Neural cell (in vitro differentiated cells): ENCODE results near the gene MYO3B.

ENCODE experiments used
- CTCF ChIP-seq: fragments of 450-650 bp; IDR thresholded peaks from 2 replicates; pipeline ENCODE4 v1.5.1; 2014; ENCODE audit warnings: antibody characterized with exemption, mild to moderate bottlenecking, moderate library complexity; ENCODE audit not compliant: poor library complexity, severe bottlenecking
- EZH2 ChIP-seq: fragments of 200-600, 300-800 bp; shearing (Covaris generic), sonication (generic); IDR thresholded peaks from 2 replicates; pipeline ENCODE4 v1.6.1; 2014; ENCODE audit warnings: antibody characterized with exemption, low read length, borderline replicate concordance, mild to moderate bottlenecking; ENCODE audit not compliant: insufficient read depth, poor library complexity, severe bottlenecking
- POLR2AphosphoS5 ChIP-seq: IDR thresholded peaks from 2 replicates; pipeline ENCODE4 v1.6.1; 2012
- TF ChIP-seq, protein P1 (sequence below): IDR thresholded peaks from 2 replicates; pipeline ENCODE4 v1.6.1; 2012; ENCODE audit warnings: borderline replicate concordance

DNA sequence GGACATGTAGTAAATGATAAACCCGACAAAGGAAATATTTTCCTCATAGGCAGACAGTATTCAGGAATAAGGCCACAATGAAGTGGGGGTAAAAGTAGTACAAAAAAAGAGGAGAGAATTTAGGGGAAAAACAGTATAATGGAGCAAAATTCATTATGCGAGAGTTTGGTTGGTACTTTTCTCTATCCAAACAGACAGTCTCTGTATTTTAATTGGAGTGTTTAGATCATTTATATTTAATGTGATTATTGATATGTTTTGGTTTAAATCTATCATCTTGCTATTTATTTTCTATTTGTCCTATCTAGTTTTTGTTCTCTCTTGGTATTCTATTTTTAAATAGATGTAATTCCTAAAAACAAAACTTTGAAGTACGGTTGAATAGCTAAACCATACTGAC is 366.9 kb downstream of the MYO3B start:
- TF ChIP-seq CTCF (no peak), POLR2AphosphoS5 (no peak), EZH2 (no peak)
- TF ChIP-seq, protein P1, sequence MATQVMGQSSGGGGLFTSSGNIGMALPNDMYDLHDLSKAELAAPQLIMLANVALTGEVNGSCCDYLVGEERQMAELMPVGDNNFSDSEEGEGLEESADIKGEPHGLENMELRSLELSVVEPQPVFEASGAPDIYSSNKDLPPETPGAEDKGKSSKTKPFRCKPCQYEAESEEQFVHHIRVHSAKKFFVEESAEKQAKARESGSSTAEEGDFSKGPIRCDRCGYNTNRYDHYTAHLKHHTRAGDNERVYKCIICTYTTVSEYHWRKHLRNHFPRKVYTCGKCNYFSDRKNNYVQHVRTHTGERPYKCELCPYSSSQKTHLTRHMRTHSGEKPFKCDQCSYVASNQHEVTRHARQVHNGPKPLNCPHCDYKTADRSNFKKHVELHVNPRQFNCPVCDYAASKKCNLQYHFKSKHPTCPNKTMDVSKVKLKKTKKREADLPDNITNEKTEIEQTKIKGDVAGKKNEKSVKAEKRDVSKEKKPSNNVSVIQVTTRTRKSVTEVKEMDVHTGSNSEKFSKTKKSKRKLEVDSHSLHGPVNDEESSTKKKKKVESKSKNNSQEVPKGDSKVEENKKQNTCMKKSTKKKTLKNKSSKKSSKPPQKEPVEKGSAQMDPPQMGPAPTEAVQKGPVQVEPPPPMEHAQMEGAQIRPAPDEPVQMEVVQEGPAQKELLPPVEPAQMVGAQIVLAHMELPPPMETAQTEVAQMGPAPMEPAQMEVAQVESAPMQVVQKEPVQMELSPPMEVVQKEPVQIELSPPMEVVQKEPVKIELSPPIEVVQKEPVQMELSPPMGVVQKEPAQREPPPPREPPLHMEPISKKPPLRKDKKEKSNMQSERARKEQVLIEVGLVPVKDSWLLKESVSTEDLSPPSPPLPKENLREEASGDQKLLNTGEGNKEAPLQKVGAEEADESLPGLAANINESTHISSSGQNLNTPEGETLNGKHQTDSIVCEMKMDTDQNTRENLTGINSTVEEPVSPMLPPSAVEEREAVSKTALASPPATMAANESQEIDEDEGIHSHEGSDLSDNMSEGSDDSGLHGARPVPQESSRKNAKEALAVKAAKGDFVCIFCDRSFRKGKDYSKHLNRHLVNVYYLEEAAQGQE = no peak
